IgD-negative memory B cell (primary cell): ENCODE measurements around the gene MYO1E. TPM values are rescaled to one million over a fixed set of nuclear protein-coding genes. Genes with fewer than 3 reads are reported as not detected.

Source experiments
- H3K27ac Mint-ChIP-seq, 3 donors: one replicate each; pipeline ENCODE4 v1.8.0; 2020 to 2022; ENCODE audit warnings: mild to moderate bottlenecking in 3 of 3, mixed read lengths in 3 of 3, moderate library complexity in 1 of 3
- H3K27me3 Mint-ChIP-seq: one replicate; pipeline ENCODE4 v1.8.0; 2021; ENCODE audit warnings: mixed read lengths
- H3K36me3 Mint-ChIP-seq: one replicate; pipeline ENCODE4 v1.8.0; 2020; ENCODE audit warnings: mild to moderate bottlenecking, mixed read lengths
- H3K4me1 Mint-ChIP-seq, 3 donors: one replicate each; pipeline ENCODE4 v1.8.0; 2020 to 2022; ENCODE audit warnings: mixed read lengths in 3 of 3, mild to moderate bottlenecking in 1 of 3
- H3K4me3 Mint-ChIP-seq, 4 donors: one replicate each; pipeline ENCODE4 v1.8.0; 2020 to 2022; ENCODE audit warnings: mild to moderate bottlenecking in 4 of 4, mixed read lengths in 4 of 4, moderate library complexity in 3 of 4
- H3K9me3 Mint-ChIP-seq, 3 donors: one replicate each; pipeline ENCODE4 v1.8.0; 2020 to 2021; ENCODE audit warnings: mixed read lengths in 3 of 3, mild to moderate bottlenecking in 1 of 3
- polyA plus RNA-seq: library from polyadenylated mRNA; unstranded; fragments of 300-500 nt; fragmentation: Illumina TruSeq; gene quantifications from one replicate; pipeline ENCODE4 v1.2.3, GENCODE V29; 2021

Gene MYO1E
- polyA plus RNA-seq, 1 donor from 2014 or later = 27.4 TPM

DNA sequence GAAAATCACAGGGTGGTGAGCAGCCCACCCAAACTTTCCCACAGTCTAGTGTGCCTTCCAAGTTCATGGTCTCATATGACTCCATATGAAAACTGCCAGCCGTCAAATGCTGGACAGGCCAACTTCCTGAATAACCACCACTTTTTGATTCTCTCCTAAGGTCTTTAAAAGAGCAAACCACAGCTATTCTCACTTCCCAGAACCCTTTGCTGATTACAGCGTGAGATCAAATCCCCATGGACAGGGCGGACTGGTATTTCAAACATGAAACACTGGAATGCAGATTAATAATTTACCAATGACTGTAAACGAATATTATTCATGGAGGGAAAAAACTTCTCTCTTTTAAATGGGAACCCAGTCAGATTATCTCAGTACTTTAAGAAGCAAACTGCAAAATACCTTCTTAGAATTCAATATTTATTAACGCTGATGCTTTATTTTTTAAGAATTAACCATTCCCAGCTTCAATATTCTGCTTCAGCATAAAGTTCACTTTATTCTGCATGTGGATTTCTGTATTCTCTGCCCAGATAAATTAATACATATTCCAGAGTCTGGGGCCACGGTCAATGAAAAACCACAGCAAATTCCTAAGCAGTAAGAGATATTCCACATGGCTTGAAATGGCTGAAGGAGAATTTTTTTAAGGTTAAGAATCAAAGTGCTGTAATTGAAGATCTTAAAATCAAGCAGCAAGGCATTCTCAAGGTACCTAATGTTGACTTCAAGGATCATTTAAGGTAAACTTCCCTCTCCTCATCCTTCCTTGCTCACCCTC lies 42.9 kb downstream of the MYO1E start:
- Mint-ChIP-seq H3K27me3 (peaks cover 4% of the 10 kb centered on the region), H3K4me1 (peaks cover 44 to 60% (median 58%) of the 10 kb centered on the region in 3 donors), H3K27ac (no peak overlapping the region), H3K4me3 (peak overlapping the region in 2 of 4 donors; percentile 18 to 35), H3K9me3 (no peaks in the 10 kb centered on the region), H3K36me3 (no peaks in the 10 kb centered on the region)

- peaks cover 4% of the 10 kb centered on the region for H3K27me3 Mint-ChIP-seq
- H3K27ac Mint-ChIP-seq = peak overlapping the region in 1 of 3 donors; percentile 61
- H3K4me1 Mint-ChIP-seq = peaks cover 42 to 58% (median 58%) of the 10 kb centered on the region in 3 donors
- no peaks in the 10 kb centered on the region for H3K9me3 Mint-ChIP-seq
- H3K36me3 Mint-ChIP-seq = no peaks in the 10 kb centered on the region
- H3K4me3 Mint-ChIP-seq = peak overlapping the region in 1 of 4 donors; percentile 39
Observed at GRCh38 chr15:59329091-59329490, 43.6 kb downstream of the MYO1E start.

GRCh38 chr15:59327942-59328341 lies 44.7 kb downstream of the MYO1E start:
- Mint-ChIP-seq H3K4me1 (peaks cover 38 to 60% (median 51%) of the 10 kb centered on the region in 3 donors), H3K27ac (peak overlapping the region in 1 of 3 donors; percentile 29), H3K9me3 (no peaks in the 10 kb centered on the region), H3K4me3 (peak overlapping the region in 3 of 4 donors; percentile 15 to 88 (median 37)), H3K36me3 (no peaks in the 10 kb centered on the region), H3K27me3 (peaks cover 4% of the 10 kb centered on the region)

DNA sequence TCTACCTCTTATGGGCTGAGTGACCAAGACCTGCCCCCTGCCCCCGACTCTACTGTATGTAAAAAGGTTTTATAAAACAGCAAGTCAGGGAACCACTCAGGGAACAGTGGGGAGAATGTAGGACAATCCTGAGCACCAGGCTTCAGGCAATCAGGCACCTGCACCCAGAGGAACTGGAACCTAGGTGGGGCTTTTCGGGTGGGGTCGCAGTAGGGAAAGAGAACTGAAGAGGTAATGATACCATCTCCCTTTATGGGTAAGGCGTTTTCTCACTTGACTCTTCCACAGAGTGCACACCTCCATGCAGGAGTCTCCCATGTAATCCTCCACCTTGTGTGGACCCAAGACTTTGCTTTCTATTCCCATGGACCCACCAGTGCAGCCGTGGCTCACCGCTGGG lies 45.8 kb downstream of the MYO1E start:
- Mint-ChIP-seq H3K4me1 (peaks cover 38 to 59% (median 50%) of the 10 kb centered on the region in 3 donors), H3K27ac (peak overlapping the region in 1 of 3 donors; percentile 67), H3K27me3 (peaks cover 4% of the 10 kb centered on the region), H3K4me3 (peak overlapping the region in 1 of 4 donors; percentile 56), H3K9me3 (no peaks in the 10 kb centered on the region), H3K36me3 (no peaks in the 10 kb centered on the region)

GRCh38 chr15:59322056-59322759 lies 50.5 kb downstream of the MYO1E start:
- Mint-ChIP-seq H3K36me3 (peaks cover 4% of the 10 kb centered on the region), H3K4me1 (peaks cover 15 to 38% (median 15%) of the 10 kb centered on the region in 3 donors), H3K27ac (peak overlapping the region in 1 of 3 donors; percentile 33)

GRCh38 chr15:59321000-59321689 lies 51.5 kb downstream of the MYO1E start:
- Mint-ChIP-seq H3K27me3 (no peaks in the 10 kb centered on the region), H3K4me3 (no peak overlapping the region), H3K4me1 (peaks cover 10 to 38% (median 15%) of the 10 kb centered on the region in 3 donors), H3K9me3 (peaks cover 0 to 4% (median 0%) of the 10 kb centered on the region in 3 donors), H3K27ac (no peak overlapping the region), H3K36me3 (peaks cover 4% of the 10 kb centered on the region)

More at GRCh38 chr15:59322056-59322759, 50.5 kb downstream of the MYO1E start:
- Mint-ChIP-seq H3K27me3 (no peaks in the 10 kb centered on the region), H3K9me3 (peaks cover 0 to 4% (median 0%) of the 10 kb centered on the region in 3 donors), H3K4me3 (no peak overlapping the region)

DNA sequence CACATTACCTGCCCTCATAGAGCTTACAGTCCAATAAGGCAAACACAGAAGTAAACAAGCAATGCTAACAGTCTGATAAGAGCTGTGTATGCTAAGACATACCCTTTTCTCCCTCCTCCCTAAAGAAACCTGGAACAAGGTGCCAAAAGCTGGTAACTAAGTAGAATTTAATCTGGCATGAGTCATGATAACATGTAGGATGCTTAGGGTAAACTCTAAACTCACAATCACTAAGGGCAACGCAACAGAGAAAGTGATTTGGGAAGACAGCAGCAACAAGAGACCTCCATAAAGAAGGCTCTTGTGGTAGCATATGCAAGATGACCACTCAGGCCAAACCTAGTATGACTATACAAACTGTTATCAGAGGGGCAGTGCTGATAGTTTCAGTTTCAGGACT lies 55.5 kb downstream of the MYO1E start:
- H3K9me3 Mint-ChIP-seq = peaks cover 0 to 4% (median 0%) of the 10 kb centered on the region in 3 donors
- peaks cover 4% of the 10 kb centered on the region for H3K36me3 Mint-ChIP-seq
- H3K27ac Mint-ChIP-seq = no peak overlapping the region
- peaks cover 11 to 28% (median 19%) of the 10 kb centered on the region in 3 donors for H3K4me1 Mint-ChIP-seq
- no peaks in the 10 kb centered on the region for H3K27me3 Mint-ChIP-seq
- H3K4me3 Mint-ChIP-seq = no peak overlapping the region

- Mint-ChIP-seq H3K9me3 (no peaks in the 10 kb centered on the region), H3K4me3 (no peak overlapping the region), H3K36me3 (peaks cover 4% of the 10 kb centered on the region), H3K27ac (no peak overlapping the region), H3K4me1 (peaks cover 22 to 36% (median 26%) of the 10 kb centered on the region in 3 donors), H3K27me3 (no peaks in the 10 kb centered on the region)
Observed at GRCh38 chr15:59315914-59316451, 56.7 kb downstream of the MYO1E start.

DNA sequence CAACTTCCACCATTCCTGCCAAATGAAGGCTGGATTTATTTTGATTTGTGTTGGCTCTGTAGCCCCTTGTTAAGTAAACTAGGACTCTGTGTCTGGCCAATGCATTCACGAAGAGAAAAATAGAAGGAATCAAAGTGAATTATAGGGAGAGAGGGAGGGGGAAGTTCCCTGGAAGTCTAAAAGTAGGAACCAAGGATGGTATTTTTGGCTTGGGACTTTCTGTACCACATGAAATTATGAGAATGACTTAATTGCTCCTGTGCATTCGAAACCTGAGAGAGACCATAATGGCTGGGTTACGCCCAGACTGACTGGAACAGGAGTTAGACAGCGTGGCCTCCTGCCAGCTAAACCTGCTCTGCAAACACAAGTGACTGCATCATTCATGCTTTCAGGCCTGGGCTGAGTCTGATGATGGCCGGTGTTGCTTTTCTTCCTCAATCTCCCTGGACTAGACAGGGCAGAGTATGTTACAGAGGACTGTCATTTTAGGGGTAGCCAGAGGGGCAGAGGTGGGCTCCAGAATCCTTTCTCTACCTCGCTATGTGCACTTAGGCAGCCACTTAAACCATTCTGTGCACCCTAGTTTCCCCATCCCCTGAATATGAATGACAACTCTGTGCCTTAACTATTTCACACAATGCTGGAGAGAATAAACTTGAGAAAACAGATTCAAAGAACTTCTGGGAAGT lies 58.9 kb downstream of the MYO1E start:
- H3K27me3 Mint-ChIP-seq = no peaks in the 10 kb centered on the region
- peak overlapping the region in 2 of 3 donors; percentile 7 to 71 for H3K27ac Mint-ChIP-seq
- no peaks in the 10 kb centered on the region for H3K9me3 Mint-ChIP-seq
- H3K4me3 Mint-ChIP-seq = peak overlapping the region in 2 of 4 donors; percentile 58 to 70
- no peaks in the 10 kb centered on the region for H3K36me3 Mint-ChIP-seq
- peaks cover 33 to 41% (median 36%) of the 10 kb centered on the region in 3 donors for H3K4me1 Mint-ChIP-seq

- no peaks in the 10 kb centered on the region for H3K9me3 Mint-ChIP-seq
- no peaks in the 10 kb centered on the region for H3K36me3 Mint-ChIP-seq
- peaks cover 33 to 37% (median 33%) of the 10 kb centered on the region in 3 donors for H3K4me1 Mint-ChIP-seq
- no peaks in the 10 kb centered on the region for H3K27me3 Mint-ChIP-seq
- peak overlapping the region in 2 of 4 donors; percentile 36 to 65 for H3K4me3 Mint-ChIP-seq
- H3K27ac Mint-ChIP-seq = peak overlapping the region in 1 of 3 donors; percentile 5
Observed at GRCh38 chr15:59312205-59312604, 60.5 kb downstream of the MYO1E start.

- Mint-ChIP-seq H3K27me3 (no peaks in the 10 kb centered on the region), H3K36me3 (no peaks in the 10 kb centered on the region), H3K9me3 (no peaks in the 10 kb centered on the region), H3K4me1 (peaks cover 33 to 37% (median 33%) of the 10 kb centered on the region in 3 donors), H3K4me3 (peak overlapping the region in 2 of 4 donors; percentile 74 to 76), H3K27ac (peak overlapping the region in 2 of 3 donors; percentile 4 to 5)
Observed at GRCh38 chr15:59311195-59311594, 61.5 kb downstream of the MYO1E start.

GRCh38 chr15:59309405-59309804 lies 63.3 kb downstream of the MYO1E start:
- peaks cover 44 to 51% (median 45%) of the 10 kb centered on the region in 3 donors for H3K4me1 Mint-ChIP-seq
- no peak overlapping the region for H3K4me3 Mint-ChIP-seq
- H3K27ac Mint-ChIP-seq = no peak overlapping the region
- no peaks in the 10 kb centered on the region for H3K36me3 Mint-ChIP-seq
- no peaks in the 10 kb centered on the region for H3K27me3 Mint-ChIP-seq
- no peaks in the 10 kb centered on the region for H3K9me3 Mint-ChIP-seq

GRCh38 chr15:59307165-59307537 lies 65.5 kb downstream of the MYO1E start:
- no peaks in the 10 kb centered on the region for H3K27me3 Mint-ChIP-seq
- H3K4me1 Mint-ChIP-seq = peaks cover 41 to 46% (median 44%) of the 10 kb centered on the region in 3 donors
- H3K36me3 Mint-ChIP-seq = no peaks in the 10 kb centered on the region
- H3K27ac Mint-ChIP-seq = peak overlapping the region in 1 of 3 donors; percentile 4
- peak overlapping the region in 1 of 4 donors; percentile 65 for H3K4me3 Mint-ChIP-seq
- H3K9me3 Mint-ChIP-seq = no peaks in the 10 kb centered on the region
